Non-pigmented ciliary epithelial cell (primary cell): ENCODE measurements around the gene MBP.
A peak's percentile ranks its signal among the peaks of the same experiment; 100 is the strongest.

Experiments used
- DNase-seq: peaks from one replicate; pipeline ENCODE4 v3.0.0-alpha.2; 2010; ENCODE audit warnings: low read depth

MBP gene

GRCh38 chr18:77082316-77082955 is 50.1 kb downstream of the MBP start:
- DNase-seq: no peak

- DNase-seq: peak; percentile 79
Measured at GRCh38 chr18:77081390-77081778, 51.2 kb downstream of the MBP start.

- no peak for DNase-seq
Measured at GRCh38 chr18:77079954-77080682, 52.5 kb downstream of the MBP start.

- DNase-seq: no peak
Measured at GRCh38 chr18:77079088-77079487, 53.5 kb downstream of the MBP start.

GRCh38 chr18:77078690-77079070 is 53.9 kb downstream of the MBP start:
- no peak for DNase-seq

GRCh38 chr18:77077941-77078689 is 54.5 kb downstream of the MBP start:
- peak; percentile 56 for DNase-seq

- no peak for DNase-seq
Measured at GRCh38 chr18:77077401-77077800, 55.2 kb downstream of the MBP start.

- no peak for DNase-seq
Measured at GRCh38 chr18:77076111-77076510, 56.5 kb downstream of the MBP start.

- DNase-seq: no peak
Measured at GRCh38 chr18:77074431-77074830, 58.2 kb downstream of the MBP start.

- DNase-seq: no peak
Measured at GRCh38 chr18:77073336-77074093, 59.1 kb downstream of the MBP start.

GRCh38 chr18:77072566-77072965 is 60.0 kb downstream of the MBP start:
- no peak for DNase-seq

- DNase-seq: peak; percentile 89
Measured at GRCh38 chr18:77071711-77072292, 60.8 kb downstream of the MBP start.

- DNase-seq: no peak
Measured at GRCh38 chr18:77071061-77071460, 61.5 kb downstream of the MBP start.

- no peak for DNase-seq
Measured at GRCh38 chr18:77070627-77071026, 62.0 kb downstream of the MBP start.

GRCh38 chr18:77069931-77070330 is 62.7 kb downstream of the MBP start:
- DNase-seq: no peak

GRCh38 chr18:77069482-77069881 is 63.1 kb downstream of the MBP start:
- DNase-seq: no peak

- no peak for DNase-seq
Measured at GRCh38 chr18:77068321-77069312, 64.0 kb downstream of the MBP start.

GRCh38 chr18:77067291-77068061 is 65.1 kb downstream of the MBP start:
- DNase-seq: peak; percentile 88

GRCh38 chr18:77066689-77067088 is 65.9 kb downstream of the MBP start:
- DNase-seq: no peak

- DNase-seq: no peak
Measured at GRCh38 chr18:77066101-77066500, 66.5 kb downstream of the MBP start.
